NCI-H2029 (cell line): ENCODE data around the gene MRNIP.
"Not testable (repeated sequence)": the region's sequence is repeated elsewhere in the genome, so short reads cannot be mapped to it uniquely, and the experiment has no call there.

Source experiments
- DNase-seq: peaks from one replicate; lab custom pipeline; 2025; lab: John Stamatoyannopoulos, UW

Gene MRNIP

GRCh38 chr5:179792612-179793467 lies 65.8 kb downstream of the MRNIP start:
- no peak for DNase-seq

GRCh38 chr5:179791881-179792611 lies 66.6 kb downstream of the MRNIP start:
- DNase-seq: no peak

- DNase-seq: not testable (repeated sequence)
Measured at GRCh38 chr5:179789278-179789677, 69.3 kb downstream of the MRNIP start.

GRCh38 chr5:179788193-179788854 lies 70.3 kb downstream of the MRNIP start:
- DNase-seq: no peak
